Natural killer cell (primary cell): ENCODE measurements around the gene TRAIP. TPM values are rescaled to one million over a fixed set of nuclear protein-coding genes. Genes with fewer than 3 reads are reported as not detected.
A peak's percentile ranks its signal among the peaks of the same experiment; 100 is the strongest.

Experiments used
- ATAC-seq, 3 donors: fragments of 150-1000 bp in 2 of 3; fragments of 200-7000 bp in 1 of 3; cut with Tn5 transposase; 1 replicate in 1 of 3; 2 replicates in 2 of 3; pipeline ENCODE4 v1.10.0; 2021; ENCODE audit warnings: mild to moderate bottlenecking in 2 of 3, moderate library complexity in 2 of 3
- DNase-seq, 2 donors: peaks; one replicate each; pipeline versions ENCODE4 v3.0.0 to v3.0.0-alpha.2; 2013 to 2021; ENCODE audit warnings: mixed read lengths in 1 of 2
- H3K27ac ChIP-seq: one replicate; pipeline ENCODE4 v1.5.1; 2013; ENCODE audit warnings: mild to moderate bottlenecking, low read length
- H3K27me3 ChIP-seq: one replicate; pipeline ENCODE4 v1.6.1; 2013; ENCODE audit warnings: low read length; ENCODE audit not compliant: control insufficient read depth, insufficient read depth
- H3K36me3 ChIP-seq: one replicate; pipeline ENCODE4 v1.6.1; 2013; ENCODE audit warnings: low read length; ENCODE audit not compliant: control insufficient read depth, insufficient read depth
- H3K4me1 ChIP-seq: one replicate; pipeline ENCODE4 v1.6.1; 2013; ENCODE audit warnings: low read length; ENCODE audit not compliant: control insufficient read depth, insufficient read depth
- H3K4me3 ChIP-seq: one replicate; pipeline ENCODE4 v1.5.1; 2013; ENCODE audit warnings: low read length
- H3K9me3 ChIP-seq: one replicate; pipeline ENCODE4 v1.6.1; 2013; ENCODE audit warnings: low read length; ENCODE audit not compliant: control insufficient read depth, insufficient read depth
- H3K27ac Mint-ChIP-seq, 2 donors: one replicate each; pipeline ENCODE4 v1.8.0; 2022; ENCODE audit warnings: mild to moderate bottlenecking in 2 of 2, mixed read lengths in 2 of 2, moderate library complexity in 1 of 2
- H3K27me3 Mint-ChIP-seq, 2 donors: one replicate each; pipeline ENCODE4 v1.8.0; 2022; ENCODE audit warnings: low read depth in 2 of 2, mixed read lengths in 2 of 2
- H3K36me3 Mint-ChIP-seq: one replicate; pipeline ENCODE4 v1.8.0; 2022; ENCODE audit warnings: mixed read lengths
- H3K4me1 Mint-ChIP-seq, 2 donors: one replicate each; pipeline ENCODE4 v1.8.0; 2022; ENCODE audit warnings: mixed read lengths in 2 of 2
- H3K4me3 Mint-ChIP-seq: one replicate; pipeline ENCODE4 v1.8.0; 2022; ENCODE audit warnings: mild to moderate bottlenecking, moderate library complexity, mixed read lengths
- H3K9me3 Mint-ChIP-seq, 2 donors: one replicate each; pipeline ENCODE4 v1.8.0; 2022; ENCODE audit warnings: mixed read lengths in 2 of 2
- WGBS: methylation state at CpG from one replicate; pipeline ENCODE4 v1.1.7; 2013; ENCODE audit warnings: missing lambda C conversion rate; ENCODE audit not compliant: insufficient coverage; 5-methylcytosine and 5-hydroxymethylcytosine counted together
- intact Hi-C: fragments of 100-400 bp; cut with micrococcal nuclease; formaldehyde crosslinking; loops from one replicate; pipeline ENCODE4 v1.14.2; 2022
- total RNA-seq, 4 donors: library from RNA; stranded (reverse); fragments of 120-200 nt in 1 of 4; gene quantifications; one replicate each; pipeline versions ENCODE4 v1.2.3 to v1.2.4, GENCODE V29; 2013 to 2022
- TF ChIP-seq, protein P1 (sequence below): fragments of 200-600 bp; IDR thresholded peaks from one replicate; pipeline ENCODE4 v1.8.0; 2022; ENCODE audit warnings: antibody characterized with exemption

TRAIP gene
- total RNA-seq, 3 donors from 2014 or later (not counting 1 experiment from before 2014, with no cell fraction given), result 3.3 to 6.2 (median 4.0) TPM

DNA sequence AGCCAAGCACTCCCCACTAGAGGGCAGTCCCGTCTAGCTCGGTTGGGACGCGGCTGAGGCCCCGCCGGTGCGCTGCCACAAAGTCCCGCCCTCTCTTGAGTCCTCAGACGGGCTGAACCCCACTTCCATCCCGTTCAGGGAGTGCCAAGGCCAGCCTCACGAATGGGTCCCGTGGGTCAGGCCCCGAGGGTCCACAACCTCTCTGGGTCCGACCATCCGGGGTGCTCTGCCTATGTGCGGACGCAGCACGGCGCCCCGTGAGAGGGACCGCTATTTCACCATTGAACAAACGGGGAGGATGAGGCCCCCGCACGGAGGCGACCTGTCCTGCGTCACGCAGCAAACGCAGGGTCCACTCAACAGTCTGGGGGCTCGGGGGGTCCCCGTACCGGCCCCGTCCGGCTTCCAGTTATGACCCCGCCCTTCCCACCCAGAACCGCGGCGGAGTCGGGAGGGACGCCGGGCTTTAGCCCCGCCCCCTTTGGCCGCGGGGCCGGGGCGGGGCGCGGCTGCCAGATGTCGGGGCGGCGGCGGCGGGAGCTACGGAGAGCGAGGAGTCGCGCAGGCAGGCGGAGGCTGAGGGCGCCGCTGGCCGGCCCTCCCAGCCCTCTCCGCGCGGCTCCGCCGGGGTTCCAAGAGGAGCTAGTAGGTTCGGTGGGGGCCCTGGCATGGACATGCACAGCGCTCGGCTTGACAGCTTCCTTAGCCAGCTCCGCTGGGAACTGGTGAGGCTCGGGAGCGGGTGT, 53.5 kb downstream of the TRAIP start, which contains the start of gene INKA1:
Gene INKA1, plus strand, starts transcription at position 543 of the 746 bp plus-strand sequence. Its CDS starts 132 bp downstream, at position 675.
- H3K27me3 Mint-ChIP-seq, result peaks cover 12 to 14% of the 10 kb centered on the region in 2 donors
- no peaks in the 10 kb centered on the region for H3K36me3 Mint-ChIP-seq
- H3K4me3 Mint-ChIP-seq, result peak within 1 kb of the TSS; percentile 91
- ATAC-seq (peak; percentile 89 to 95 (median 90)), DNase-seq (peak; percentile 83 to 95)
- WGBS, result under 1% methylated on average over 71 of the region's 71 CpGs
- intact Hi-C loops, result loop anchor here (1.0 to 5.0 kb wide), 5 partner anchors 10 to 289 kb away; partner anchors contain the start of genes IP6K1 and UBA7
- peaks cover 13 to 31% of the 10 kb centered on the region in 2 donors for H3K4me1 Mint-ChIP-seq
- TF ChIP-seq, protein P1, sequence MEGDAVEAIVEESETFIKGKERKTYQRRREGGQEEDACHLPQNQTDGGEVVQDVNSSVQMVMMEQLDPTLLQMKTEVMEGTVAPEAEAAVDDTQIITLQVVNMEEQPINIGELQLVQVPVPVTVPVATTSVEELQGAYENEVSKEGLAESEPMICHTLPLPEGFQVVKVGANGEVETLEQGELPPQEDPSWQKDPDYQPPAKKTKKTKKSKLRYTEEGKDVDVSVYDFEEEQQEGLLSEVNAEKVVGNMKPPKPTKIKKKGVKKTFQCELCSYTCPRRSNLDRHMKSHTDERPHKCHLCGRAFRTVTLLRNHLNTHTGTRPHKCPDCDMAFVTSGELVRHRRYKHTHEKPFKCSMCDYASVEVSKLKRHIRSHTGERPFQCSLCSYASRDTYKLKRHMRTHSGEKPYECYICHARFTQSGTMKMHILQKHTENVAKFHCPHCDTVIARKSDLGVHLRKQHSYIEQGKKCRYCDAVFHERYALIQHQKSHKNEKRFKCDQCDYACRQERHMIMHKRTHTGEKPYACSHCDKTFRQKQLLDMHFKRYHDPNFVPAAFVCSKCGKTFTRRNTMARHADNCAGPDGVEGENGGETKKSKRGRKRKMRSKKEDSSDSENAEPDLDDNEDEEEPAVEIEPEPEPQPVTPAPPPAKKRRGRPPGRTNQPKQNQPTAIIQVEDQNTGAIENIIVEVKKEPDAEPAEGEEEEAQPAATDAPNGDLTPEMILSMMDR, result peak; percentile 82
- no peaks in the 10 kb centered on the region for H3K27me3 ChIP-seq
- peak within 1 kb of the TSS; percentile 93 for H3K4me3 ChIP-seq
- H3K27ac Mint-ChIP-seq, result peak within 1 kb of the TSS; percentile 78 to 84
- H3K9me3 ChIP-seq, result no peaks in the 10 kb centered on the region
- H3K27ac ChIP-seq, result peak within 1 kb of the TSS; percentile 85
- no peaks in the 10 kb centered on the region for H3K9me3 Mint-ChIP-seq
- peaks cover 2% of the 10 kb centered on the region for H3K36me3 ChIP-seq
- H3K4me1 ChIP-seq, result peaks cover 53% of the 10 kb centered on the region

GRCh38 chr3:49801160-49801559, 55.2 kb downstream of the TRAIP start:
- no peaks in the 10 kb centered on the region for H3K27me3 ChIP-seq
- TF ChIP-seq, protein P1, result no peak
- no peaks in the 10 kb centered on the region for H3K36me3 ChIP-seq
- 93% methylated on average over 2 of the region's 2 CpGs for WGBS
- H3K27ac ChIP-seq, result no peak overlapping the region
- H3K27ac Mint-ChIP-seq, result no peak overlapping the region
- H3K4me1 ChIP-seq, result peaks cover 36% of the 10 kb centered on the region
- no peaks in the 10 kb centered on the region for H3K9me3 Mint-ChIP-seq
- H3K36me3 Mint-ChIP-seq, result no peaks in the 10 kb centered on the region
- H3K27me3 Mint-ChIP-seq, result peaks cover 12 to 14% of the 10 kb centered on the region in 2 donors
- H3K4me1 Mint-ChIP-seq, result peaks cover 13 to 31% of the 10 kb centered on the region in 2 donors
- ATAC-seq (no peak), DNase-seq (no peak)
- H3K9me3 ChIP-seq, result no peaks in the 10 kb centered on the region
- intact Hi-C loops, result loop anchor here (5.0 kb wide), 1 partner anchor 291 kb away; no protein-coding TSS in a partner anchor
- no peak overlapping the region for H3K4me3 ChIP-seq
- H3K4me3 Mint-ChIP-seq, result no peak overlapping the region

DNA sequence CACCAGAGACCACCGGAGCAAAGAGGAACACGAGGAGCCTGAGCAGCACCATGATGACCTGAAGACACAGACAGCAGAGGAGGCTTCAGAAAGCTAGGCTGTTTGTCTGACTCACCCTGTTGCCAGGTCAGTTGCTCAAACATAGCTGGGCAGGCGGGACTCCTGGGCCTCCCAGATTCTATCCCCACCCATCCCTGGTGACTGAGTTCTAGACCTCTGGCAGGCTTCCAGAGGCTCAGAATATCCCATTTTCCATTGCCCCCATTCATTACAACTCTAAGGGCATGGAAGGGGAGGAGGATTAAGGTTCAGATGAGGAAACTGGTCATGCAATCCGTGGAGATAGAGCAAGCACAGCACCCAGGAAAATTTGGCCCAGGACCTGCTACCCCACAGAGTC, 56.6 kb downstream of the TRAIP start, which contains the start of gene CDHR4:
Gene CDHR4, minus strand, starts transcription at position 113 of the 400 bp plus-strand sequence. Its CDS starts 61 bp downstream, at position 52.
- intact Hi-C loops, result loop anchor here (5.0 kb wide), 1 partner anchor 293 kb away; no protein-coding TSS in a partner anchor
- no peaks in the 10 kb centered on the region for H3K27me3 ChIP-seq
- Mint-ChIP-seq H3K36me3 (no peaks in the 10 kb centered on the region), H3K9me3 (no peaks in the 10 kb centered on the region), H3K4me1 (peaks cover 9 to 18% of the 10 kb centered on the region in 2 donors), H3K27ac (no peak within 1 kb of the TSS), H3K27me3 (peaks cover 12 to 14% of the 10 kb centered on the region in 2 donors), H3K4me3 (no peak within 1 kb of the TSS)
- DNase-seq (no peak), ATAC-seq (no peak)
- no peak within 1 kb of the TSS for H3K27ac ChIP-seq
- WGBS, result 70% methylated on average over 4 of the region's 4 CpGs
- H3K9me3 ChIP-seq, result no peaks in the 10 kb centered on the region
- TF ChIP-seq, protein P1, result no peak
- H3K4me3 ChIP-seq, result no peak within 1 kb of the TSS
- peaks cover 23% of the 10 kb centered on the region for H3K4me1 ChIP-seq
- H3K36me3 ChIP-seq, result no peaks in the 10 kb centered on the region
